A673 (cell line): Measurements from ENCODE around the gene TSPAN5.

Source experiments
- EZH2 ChIP-seq: fragments of 200-600 bp; sonication (generic); IDR thresholded peaks from 2 replicates; pipeline ENCODE4 v1.6.1; 2017; ENCODE audit warnings: borderline replicate concordance, low read depth, mild to moderate bottlenecking, mixed read lengths, antibody characterized with exemption, low read length; ENCODE audit not compliant: poor library complexity, severe bottlenecking
- TF ChIP-seq, protein P1 (sequence below): fragments of 300-800, 200-600 bp; sonication (generic); conservative IDR thresholded peaks from 2 replicates; pipeline ENCODE4 v1.5.1; 2017; ENCODE audit warnings: low read depth, mild to moderate bottlenecking, antibody characterized with exemption, low read length, moderate library complexity, mixed read lengths

- TF ChIP-seq, protein P1, sequence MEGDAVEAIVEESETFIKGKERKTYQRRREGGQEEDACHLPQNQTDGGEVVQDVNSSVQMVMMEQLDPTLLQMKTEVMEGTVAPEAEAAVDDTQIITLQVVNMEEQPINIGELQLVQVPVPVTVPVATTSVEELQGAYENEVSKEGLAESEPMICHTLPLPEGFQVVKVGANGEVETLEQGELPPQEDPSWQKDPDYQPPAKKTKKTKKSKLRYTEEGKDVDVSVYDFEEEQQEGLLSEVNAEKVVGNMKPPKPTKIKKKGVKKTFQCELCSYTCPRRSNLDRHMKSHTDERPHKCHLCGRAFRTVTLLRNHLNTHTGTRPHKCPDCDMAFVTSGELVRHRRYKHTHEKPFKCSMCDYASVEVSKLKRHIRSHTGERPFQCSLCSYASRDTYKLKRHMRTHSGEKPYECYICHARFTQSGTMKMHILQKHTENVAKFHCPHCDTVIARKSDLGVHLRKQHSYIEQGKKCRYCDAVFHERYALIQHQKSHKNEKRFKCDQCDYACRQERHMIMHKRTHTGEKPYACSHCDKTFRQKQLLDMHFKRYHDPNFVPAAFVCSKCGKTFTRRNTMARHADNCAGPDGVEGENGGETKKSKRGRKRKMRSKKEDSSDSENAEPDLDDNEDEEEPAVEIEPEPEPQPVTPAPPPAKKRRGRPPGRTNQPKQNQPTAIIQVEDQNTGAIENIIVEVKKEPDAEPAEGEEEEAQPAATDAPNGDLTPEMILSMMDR = no peak
- TF ChIP-seq EZH2 = no peak
Observed at GRCh38 chr4:98493296-98493695, 165.1 kb downstream of the TSPAN5 start.
